HFFc6 (cell line): ENCODE measurements around the gene EML4. TPM values are rescaled to one million over a fixed set of nuclear protein-coding genes. Genes with fewer than 3 reads are reported as not detected.
A peak's percentile ranks its signal among the peaks of the same experiment; 100 is the strongest.

Source experiments
- DNase-seq: peaks from one replicate; pipeline ENCODE4 v3.0.0-alpha.2; 2018
- H3K27ac Mint-ChIP-seq: 2 replicates; pipeline ENCODE4 v1.8.0; 2020; ENCODE audit warnings: mild to moderate bottlenecking, mixed read lengths
- H3K27me3 Mint-ChIP-seq: 2 replicates; pipeline ENCODE4 v1.8.0; 2021; ENCODE audit warnings: mild to moderate bottlenecking, moderate library complexity, mixed read lengths; ENCODE audit not compliant: insufficient read depth
- H3K36me3 Mint-ChIP-seq: 2 replicates; pipeline ENCODE4 v1.8.0; 2021; ENCODE audit warnings: low read depth, mixed read lengths
- H3K4me1 Mint-ChIP-seq: 2 replicates; pipeline ENCODE4 v1.8.0; 2020; ENCODE audit warnings: low read depth, mixed read lengths
- H3K4me3 Mint-ChIP-seq: 2 replicates; pipeline ENCODE4 v1.8.0; 2020; ENCODE audit warnings: mild to moderate bottlenecking, moderate library complexity, mixed read lengths
- H3K9me3 Mint-ChIP-seq: 2 replicates; pipeline ENCODE4 v1.8.0; 2020; ENCODE audit warnings: mild to moderate bottlenecking, mixed read lengths
- CTCF ChIP-seq: fragments of 200-600 bp; sonication (generic); IDR thresholded peaks from 2 replicates; pipeline ENCODE4 v1.5.0; 2021; ENCODE audit warnings: antibody characterized with exemption, mild to moderate bottlenecking
- total RNA-seq, 6 experiments: library from RNA; stranded (reverse); fragmentation: NEBNext Ultra II Directional; extraction: Animal tissue kit (Norgen Biotek cat#: 25700); gene quantifications; 2 replicates in 1 of 6; 3 replicates in 5 of 6; pipeline ENCODE4 v1.2.3, GENCODE V29; 2021

EML4 gene
- total RNA-seq, 6 experiments from 2014 or later = 31.7 to 35.8 (median 33.6) TPM

- Mint-ChIP-seq H3K27ac (no peak overlapping the region), H3K9me3 (no peaks in the 10 kb centered on the region), H3K27me3 (no peaks in the 10 kb centered on the region), H3K4me1 (peaks cover 19% of the 10 kb centered on the region), H3K4me3 (no peak overlapping the region), H3K36me3 (no peaks in the 10 kb centered on the region)
- TF ChIP-seq CTCF = no peak
- DNase-seq = no peak
Observed at GRCh38 chr2:42207826-42208225, 38.7 kb downstream of the EML4 start.

- Mint-ChIP-seq H3K27me3 (no peaks in the 10 kb centered on the region), H3K9me3 (no peaks in the 10 kb centered on the region), H3K4me3 (no peak overlapping the region), H3K27ac (no peak overlapping the region), H3K4me1 (peaks cover 14% of the 10 kb centered on the region), H3K36me3 (no peaks in the 10 kb centered on the region)
- no peak for DNase-seq
- no peak for TF ChIP-seq CTCF
Observed at GRCh38 chr2:42210203-42210602, 41.0 kb downstream of the EML4 start.

GRCh38 chr2:42211291-42211690 is 42.1 kb downstream of the EML4 start:
- Mint-ChIP-seq H3K27me3 (no peaks in the 10 kb centered on the region), H3K9me3 (no peaks in the 10 kb centered on the region), H3K4me3 (no peak overlapping the region), H3K36me3 (no peaks in the 10 kb centered on the region), H3K4me1 (peaks cover 6% of the 10 kb centered on the region; the same call in 1 of the 2 replicates), H3K27ac (no peak overlapping the region)
- DNase-seq = no peak
- no peak for TF ChIP-seq CTCF

- Mint-ChIP-seq H3K27me3 (no peaks in the 10 kb centered on the region), H3K9me3 (no peaks in the 10 kb centered on the region), H3K4me1 (peaks cover 24% of the 10 kb centered on the region), H3K27ac (no peak overlapping the region), H3K4me3 (no peak overlapping the region), H3K36me3 (no peaks in the 10 kb centered on the region)
- no peak for DNase-seq
- TF ChIP-seq CTCF = no peak
Observed at GRCh38 chr2:42214669-42215068, 45.5 kb downstream of the EML4 start.

- no peaks in the 10 kb centered on the region for H3K9me3 Mint-ChIP-seq
- no peaks in the 10 kb centered on the region for H3K27me3 Mint-ChIP-seq
- H3K4me3 Mint-ChIP-seq = no peak overlapping the region; the same call in 1 of the 2 replicates
- TF ChIP-seq CTCF = no peak
- H3K36me3 Mint-ChIP-seq = no peaks in the 10 kb centered on the region
- DNase-seq = peak; percentile 10
- H3K4me1 Mint-ChIP-seq = peaks cover 24% of the 10 kb centered on the region
- H3K27ac Mint-ChIP-seq = peak overlapping the region; percentile 59
Observed at GRCh38 chr2:42216694-42217093, 47.5 kb downstream of the EML4 start.

GRCh38 chr2:42217307-42217706 is 48.2 kb downstream of the EML4 start:
- no peak overlapping the region for H3K4me3 Mint-ChIP-seq
- H3K4me1 Mint-ChIP-seq = peaks cover 24% of the 10 kb centered on the region
- no peaks in the 10 kb centered on the region for H3K27me3 Mint-ChIP-seq
- H3K36me3 Mint-ChIP-seq = no peaks in the 10 kb centered on the region
- TF ChIP-seq CTCF = no peak
- no peaks in the 10 kb centered on the region for H3K9me3 Mint-ChIP-seq
- DNase-seq = no peak
- no peak overlapping the region for H3K27ac Mint-ChIP-seq
